Measurements from ENCODE around the gene FABP2.
A peak's percentile ranks its signal among the peaks of the same experiment; 100 is the strongest.

FABP2 gene

DNA sequence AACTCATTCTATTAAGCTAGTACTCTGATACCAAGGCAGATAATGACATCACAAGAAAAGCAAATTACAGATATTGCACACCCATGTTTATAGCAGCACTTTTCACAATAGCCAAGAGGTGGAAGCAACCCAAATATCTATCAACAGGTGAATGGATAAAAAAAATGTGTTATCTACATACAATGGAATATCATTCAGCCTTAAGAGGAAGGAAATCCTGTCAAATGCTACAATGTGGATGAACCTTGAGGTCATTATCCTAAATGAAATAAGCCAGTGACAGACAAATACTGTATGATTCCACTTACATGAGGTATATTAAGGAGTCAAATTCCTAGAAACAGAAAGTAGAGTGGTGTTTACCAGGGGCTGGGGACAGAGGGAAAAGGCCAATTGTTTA lies 14.3 kb downstream of the FABP2 start:
- DNase-seq (ENCODE audit: extremely low read depth, low read depth), result no peak
- TF ChIP-seq, protein P1, sequence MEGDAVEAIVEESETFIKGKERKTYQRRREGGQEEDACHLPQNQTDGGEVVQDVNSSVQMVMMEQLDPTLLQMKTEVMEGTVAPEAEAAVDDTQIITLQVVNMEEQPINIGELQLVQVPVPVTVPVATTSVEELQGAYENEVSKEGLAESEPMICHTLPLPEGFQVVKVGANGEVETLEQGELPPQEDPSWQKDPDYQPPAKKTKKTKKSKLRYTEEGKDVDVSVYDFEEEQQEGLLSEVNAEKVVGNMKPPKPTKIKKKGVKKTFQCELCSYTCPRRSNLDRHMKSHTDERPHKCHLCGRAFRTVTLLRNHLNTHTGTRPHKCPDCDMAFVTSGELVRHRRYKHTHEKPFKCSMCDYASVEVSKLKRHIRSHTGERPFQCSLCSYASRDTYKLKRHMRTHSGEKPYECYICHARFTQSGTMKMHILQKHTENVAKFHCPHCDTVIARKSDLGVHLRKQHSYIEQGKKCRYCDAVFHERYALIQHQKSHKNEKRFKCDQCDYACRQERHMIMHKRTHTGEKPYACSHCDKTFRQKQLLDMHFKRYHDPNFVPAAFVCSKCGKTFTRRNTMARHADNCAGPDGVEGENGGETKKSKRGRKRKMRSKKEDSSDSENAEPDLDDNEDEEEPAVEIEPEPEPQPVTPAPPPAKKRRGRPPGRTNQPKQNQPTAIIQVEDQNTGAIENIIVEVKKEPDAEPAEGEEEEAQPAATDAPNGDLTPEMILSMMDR (IDR thresholded peaks at IDR 0.05; ENCODE audit: low read depth, low read length), result no peak

DNA sequence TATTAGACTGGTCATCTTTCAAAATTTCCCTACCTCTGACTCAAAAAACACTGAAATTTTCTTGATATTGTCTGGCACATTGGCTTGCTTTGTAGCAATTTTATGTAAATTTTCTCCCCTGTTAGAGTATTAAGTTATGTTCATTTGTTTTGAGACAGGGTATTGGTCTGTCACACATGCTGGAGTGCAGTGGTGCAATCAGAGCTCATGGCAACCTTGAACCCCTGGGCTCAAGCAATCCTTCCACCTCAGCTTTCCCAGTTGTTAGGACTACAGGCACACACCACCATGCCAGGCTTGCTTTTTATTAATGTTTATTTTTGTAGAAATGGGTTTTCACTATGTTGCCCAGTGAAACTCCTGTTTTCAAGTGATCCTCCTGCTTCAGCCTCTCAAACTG lies 17.5 kb downstream of the FABP2 start:
- DNase-seq (ENCODE audit: extremely low read depth, low read depth), result no peak
- TF ChIP-seq, protein P1 (IDR thresholded peaks at IDR 0.05; ENCODE audit: low read depth, low read length), result no peak

DNA sequence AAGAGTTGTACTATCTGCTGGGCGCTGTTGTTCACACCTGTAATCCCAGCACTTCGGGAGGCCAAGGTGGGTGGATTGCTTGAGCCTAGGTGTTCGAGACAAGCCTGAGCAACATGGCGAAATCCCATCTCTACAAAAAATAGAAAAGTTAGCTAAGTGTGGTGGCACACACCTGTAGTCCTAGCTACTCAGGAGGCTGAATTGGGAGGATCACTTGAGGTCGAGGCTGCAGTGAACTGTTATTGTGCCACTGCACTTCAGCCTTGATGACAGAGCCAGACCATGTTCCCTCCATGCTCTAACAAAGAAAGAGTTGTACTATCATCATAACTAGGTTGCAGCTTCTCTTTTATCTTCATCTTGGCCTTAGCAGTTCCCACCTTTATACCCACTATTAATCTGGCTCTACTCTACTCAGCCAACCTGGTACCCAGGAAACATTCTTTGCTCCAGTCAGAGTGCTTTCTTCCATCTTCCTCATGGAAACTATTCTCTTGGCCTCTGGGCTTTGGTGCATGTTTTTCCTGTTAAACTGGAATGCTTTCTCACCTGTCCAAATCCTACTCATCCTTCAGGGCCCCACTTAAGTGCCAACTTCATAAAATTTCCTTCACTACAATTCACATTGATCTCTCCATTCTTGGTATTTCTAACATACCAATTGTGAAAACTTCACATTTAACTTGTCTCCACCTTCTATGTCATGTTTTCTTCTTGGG lies 18.2 kb downstream of the FABP2 start:
- TF ChIP-seq, protein P1 (IDR thresholded peaks at IDR 0.05; ENCODE audit: low read depth, low read length), result no peak
- no peak for DNase-seq (ENCODE audit: extremely low read depth, low read depth)

DNA sequence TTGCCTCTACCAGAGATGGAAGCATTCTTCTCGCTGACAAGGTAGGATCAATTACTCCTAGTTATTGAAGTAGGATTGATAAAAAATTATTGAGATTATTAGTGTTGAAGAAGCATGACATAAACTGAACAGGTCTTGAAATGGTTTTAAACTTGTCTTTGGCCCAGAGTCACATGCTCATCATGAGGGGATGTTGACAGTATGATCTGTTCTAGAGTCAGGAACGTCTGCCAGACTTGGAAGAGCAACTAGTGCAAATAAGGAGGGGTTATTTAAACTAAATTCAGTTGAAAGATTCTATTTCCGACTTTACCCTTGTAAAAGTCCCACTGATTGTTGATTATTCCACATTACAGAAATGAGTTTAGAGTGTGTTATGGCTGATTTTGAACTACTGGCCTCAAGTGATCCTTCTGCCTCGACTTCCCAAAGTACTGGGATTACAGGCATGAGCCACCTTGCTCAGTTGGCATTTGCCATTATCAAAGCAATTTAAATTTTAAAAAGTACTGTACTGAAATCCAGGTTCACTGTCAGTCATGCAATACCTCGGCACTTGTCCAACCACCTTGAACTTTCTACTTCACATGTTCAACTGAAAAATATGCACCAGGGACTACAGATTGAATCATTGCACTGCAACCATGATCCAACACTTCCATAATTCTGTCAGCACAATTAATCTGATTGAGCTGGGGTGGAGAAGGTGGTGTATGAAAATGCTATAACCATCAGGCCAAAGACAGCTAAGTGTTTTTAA lies 19.7 kb downstream of the FABP2 start:
- no peak for DNase-seq (ENCODE audit: extremely low read depth, low read depth)
- TF ChIP-seq, protein P1 (IDR thresholded peaks at IDR 0.05; ENCODE audit: low read depth, low read length), result no peak

DNA sequence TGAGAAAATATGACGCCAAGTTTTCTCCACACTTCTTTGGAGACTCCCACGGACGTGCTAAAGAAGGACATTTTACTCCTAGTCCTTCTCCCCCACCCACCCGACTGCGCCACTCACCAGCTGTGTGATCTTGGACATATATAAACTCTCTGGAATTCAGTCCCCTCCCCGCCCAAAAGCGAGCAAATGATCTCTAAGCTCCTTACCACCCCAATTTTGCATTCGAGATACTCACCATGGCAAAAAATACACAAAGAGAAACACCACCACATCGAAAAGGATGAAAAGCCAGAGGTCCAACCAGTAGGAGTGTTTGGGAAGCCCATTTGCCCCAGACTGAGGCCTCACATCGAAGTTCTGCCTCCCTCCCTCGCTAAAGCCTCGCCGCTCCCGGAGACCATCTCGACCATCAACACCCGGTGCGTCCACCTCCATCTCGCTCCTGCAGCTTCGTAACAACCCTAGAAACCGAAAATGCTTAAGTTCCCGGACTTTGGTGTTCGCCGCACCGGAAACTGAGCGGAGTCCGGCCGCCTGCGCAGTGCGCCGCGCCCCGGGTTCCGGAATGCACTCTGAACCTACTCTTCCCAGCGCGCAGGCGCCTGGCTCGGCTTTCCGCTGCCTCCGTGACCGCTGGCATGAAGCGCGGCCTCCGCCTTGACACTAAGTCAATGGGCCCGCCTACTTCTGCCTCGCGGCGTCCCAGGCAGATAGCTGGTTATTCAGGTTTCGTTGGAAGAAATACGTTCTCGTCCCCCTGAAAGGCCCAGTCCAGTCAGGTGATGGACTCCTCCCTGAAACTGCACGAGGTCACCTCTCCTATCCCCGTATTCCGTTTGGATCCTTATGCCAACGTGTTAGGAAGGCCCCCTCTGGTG lies 21.6 kb downstream of the FABP2 start:
- DNase-seq (ENCODE audit: extremely low read depth, low read depth), result peak; percentile 77
- TF ChIP-seq, protein P1 (IDR thresholded peaks at IDR 0.05; ENCODE audit: low read depth, low read length), result no peak; the same call in 1 of the 2 replicates

DNA sequence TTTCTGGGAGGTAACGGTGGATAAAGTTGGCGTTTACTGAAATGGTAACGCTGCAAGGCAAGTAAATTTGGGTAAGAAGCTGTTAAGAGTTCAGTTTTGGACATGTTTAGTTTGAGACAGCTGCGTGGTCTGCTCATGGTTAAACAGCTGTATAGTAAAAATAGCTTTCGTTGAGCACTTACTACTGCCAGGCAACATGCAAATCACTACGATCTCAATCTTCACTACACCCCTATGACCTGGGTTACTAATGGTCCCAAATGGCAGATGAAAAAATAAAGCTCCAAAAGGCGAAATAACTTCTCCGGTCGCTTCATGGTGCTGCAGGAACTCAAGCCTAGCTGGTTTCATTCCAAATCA lies 22.2 kb downstream of the FABP2 start:
- DNase-seq (ENCODE audit: extremely low read depth, low read depth), result no peak
- TF ChIP-seq, protein P1 (IDR thresholded peaks at IDR 0.05; ENCODE audit: low read depth, low read length), result no peak
